22Rv1 (cell line): ENCODE measurements around the gene NPHP4.

Experiments
- CTCF ChIP-seq: fragments of 450-650 bp; IDR thresholded peaks from 2 replicates; pipeline ENCODE4 v1.5.1; 2017; ENCODE audit warnings: mild to moderate bottlenecking
- ZFX ChIP-seq: fragments of 450-650 bp; IDR thresholded peaks from 2 replicates; pipeline ENCODE4 v1.6.1; 2017; ENCODE audit warnings: antibody characterized with exemption, borderline replicate concordance

DNA sequence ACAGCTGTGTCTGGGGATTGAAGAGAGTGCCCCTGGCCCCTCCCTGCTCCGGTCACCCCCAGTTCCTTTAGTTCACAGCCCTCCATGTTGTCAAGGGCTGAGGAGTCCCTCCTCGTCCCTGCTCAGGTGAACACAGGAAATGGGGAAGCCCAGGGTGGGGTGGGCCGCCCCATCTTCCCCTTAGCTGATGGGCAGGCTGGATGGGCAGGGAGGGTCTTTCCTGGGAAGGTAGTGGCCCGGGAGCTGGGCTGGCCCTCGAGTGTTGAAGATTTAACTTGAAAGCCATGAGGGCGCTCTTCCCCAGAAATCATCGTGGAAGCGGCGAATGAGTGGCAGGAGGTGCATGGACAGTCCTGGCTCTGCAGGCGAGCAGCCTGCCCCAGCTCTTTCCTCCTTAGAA, 18.3 kb upstream of the NPHP4 start:
- no peak for TF ChIP-seq CTCF
- no peak for TF ChIP-seq ZFX
